Heart left ventricle (tissue), 16 donors: ENCODE data around the gene TRMU. TPM values are rescaled to one million over a fixed set of nuclear protein-coding genes. Genes with fewer than 3 reads are reported as not detected.

ENCODE experiments used
- ATAC-seq, 4 donors: fragments of 200-7000 bp; cut with Tn5 transposase; one replicate each; pipeline ENCODE4 v1.9.1; 2020 to 2022; ENCODE audit warnings: moderate library complexity in 4 of 4, mild to moderate bottlenecking in 3 of 4, moderate number of reproducible peaks in 1 of 4
- DNase-seq, 5 donors: peaks; one replicate each; pipeline ENCODE4 v3.0.0-alpha.2; 2020
- H3K27ac ChIP-seq, 12 donors: fragments of 200-600 bp; sonication (generic) in 4 of 12; one replicate each; pipeline versions ENCODE4 v1.5.0 to v1.8.0; 2016 to 2022; ENCODE audit warnings: mild to moderate bottlenecking in 2 of 12
- H3K27me3 ChIP-seq, 9 donors: fragments of 200-600 bp; sonication (generic) in 2 of 9; one replicate each; pipeline versions ENCODE4 v1.5.1 to v1.8.0; 2016 to 2022; ENCODE audit warnings: mild to moderate bottlenecking in 3 of 9
- H3K36me3 ChIP-seq, 9 donors: fragments of 200-600 bp; sonication (generic) in 2 of 9; one replicate each; pipeline versions ENCODE4 v1.5.0 to v1.8.0; 2018 to 2022; ENCODE audit warnings: mild to moderate bottlenecking in 2 of 9
- H3K4me1 ChIP-seq, 12 donors: fragments of 200-600 bp; sonication (generic) in 4 of 12; one replicate each; pipeline versions ENCODE4 v1.5.0 to v1.8.0; 2016 to 2022; ENCODE audit warnings: mild to moderate bottlenecking in 3 of 12
- H3K4me3 ChIP-seq, 12 donors: fragments of 200-600 bp; sonication (generic) in 4 of 12; one replicate each; pipeline versions ENCODE4 v1.5.0 to v1.8.0; 2017 to 2022; ENCODE audit warnings: mild to moderate bottlenecking in 9 of 12, moderate library complexity in 4 of 12
- H3K9me3 ChIP-seq, 12 donors: fragments of 200-600 bp; sonication (generic) in 4 of 12; one replicate each; pipeline versions ENCODE4 v1.5.0 to v1.8.0; 2016 to 2022; ENCODE audit warnings: mild to moderate bottlenecking in 1 of 12
- POLR2A ChIP-seq, 2 donors: fragments of 450-650 bp; IDR thresholded peaks; one replicate each; pipeline ENCODE4 v1.6.1; 2017; ENCODE audit warnings: antibody characterized with exemption in 2 of 2, mild to moderate bottlenecking in 2 of 2, moderate library complexity in 2 of 2
- WGBS, 4 donors: extraction: QIAGEN DNeasy Blood & Tissue Kit in 2 of 4; methylation state at CpG; one replicate each; pipeline versions ENCODE4 v1.1.5 to v1.1.7; 2013 to 2018; 5-methylcytosine and 5-hydroxymethylcytosine counted together
- intact Hi-C, 10 donors: fragments of 100-400 bp; cut with DNase I; formaldehyde crosslinking; loops; one replicate each; pipeline versions ENCODE4 v1.11.1 to v1.14.2; 2022
- polyA plus RNA-seq, 2 donors: library from polyadenylated mRNA; stranded (reverse); fragments of 200-250 nt; gene quantifications; one replicate each; pipeline ENCODE4 v1.2.3, GENCODE V29; 2013
- total RNA-seq, 9 donors: library from RNA; depleted of rRNA in 2 of 9; stranded (reverse); fragments of >200 nt in 2 of 9; fragmentation: NEBNext Ultra II Directional in 3 of 9; extraction: Animal tissue kit (Norgen Biotek cat#: 25700) in 3 of 9; gene quantifications; one replicate each; pipeline versions ENCODE4 v1.1.0 to v1.2.4, GENCODE V29; 2016 to 2023
- TF ChIP-seq, protein P1 (sequence below), 12 donors: fragments of 200-600 bp; sonication (generic) in 4 of 12; IDR thresholded peaks; one replicate each; pipeline versions ENCODE4 v1.5.0 to v1.8.0; 2018 to 2022; ENCODE audit warnings: antibody characterized with exemption in 12 of 12, mild to moderate bottlenecking in 5 of 12
- donor health status: ischemic (EF 13 %, LVEDD 7.1; RV severe dilation, severe dysfunction).
- donor health status: healthy with polysubstance abuse.
- donor health status: DM: no; HTN: yes; CAD: no.
- donor health status: DM: no; HTN: no; CAD: no.
- donor health status: ischemic (EF 25% LVEDD 6.9; RV normal size, moderate dysfunction).
- donor health status: ischemic (EF 25% LVEDD 5.7; RV mildly dilated, moderate dysfunction).
- donor health status: healthy.
- donor health status: DM: yes; HTN: yes; CAD: no.
- donor health status: ischemic (EF 35%, LVEDD 5.7; RV mildly dilated, moderate dysfunction).
- donor health status: nonischemic (EF 11% LVEDD 7.7; RV severe dilation, severe dysfunction).
- donor health status: DM: yes; HTN: yes; CAD: no.
- donor health status: PGD.
- donor health status: ischemic (EF 29% LVEDD 5.4; RV normal size, mild dysfunction).
- donor health status: nonischemic (EF 23%, LVEDD 6.1; RV moderate dilation, normal function).

TRMU gene
- total and polyA plus RNA-seq, 11 donors = 24.3 to 48.7 (median 33.3) TPM

- H3K9me3 ChIP-seq = peaks cover 0 to 7% (median 0%) of the 10 kb centered on the region in 12 donors
- no peaks in the 10 kb centered on the region for H3K27me3 ChIP-seq
- 90 to 93% (median 92%) methylated on average over 10 to 14 of the region's 14 CpGs for WGBS, 4 donors
- intact Hi-C loops = loop anchor here in 1 of 10 donors (5.0 kb wide), 1 partner anchor 150 kb away; no protein-coding TSS in a partner anchor
- H3K36me3 ChIP-seq = peaks cover 0 to 36% (median 20%) of the 10 kb centered on the region in 9 donors
- H3K4me3 ChIP-seq = no peak overlapping the region
- TF ChIP-seq, protein P1, sequence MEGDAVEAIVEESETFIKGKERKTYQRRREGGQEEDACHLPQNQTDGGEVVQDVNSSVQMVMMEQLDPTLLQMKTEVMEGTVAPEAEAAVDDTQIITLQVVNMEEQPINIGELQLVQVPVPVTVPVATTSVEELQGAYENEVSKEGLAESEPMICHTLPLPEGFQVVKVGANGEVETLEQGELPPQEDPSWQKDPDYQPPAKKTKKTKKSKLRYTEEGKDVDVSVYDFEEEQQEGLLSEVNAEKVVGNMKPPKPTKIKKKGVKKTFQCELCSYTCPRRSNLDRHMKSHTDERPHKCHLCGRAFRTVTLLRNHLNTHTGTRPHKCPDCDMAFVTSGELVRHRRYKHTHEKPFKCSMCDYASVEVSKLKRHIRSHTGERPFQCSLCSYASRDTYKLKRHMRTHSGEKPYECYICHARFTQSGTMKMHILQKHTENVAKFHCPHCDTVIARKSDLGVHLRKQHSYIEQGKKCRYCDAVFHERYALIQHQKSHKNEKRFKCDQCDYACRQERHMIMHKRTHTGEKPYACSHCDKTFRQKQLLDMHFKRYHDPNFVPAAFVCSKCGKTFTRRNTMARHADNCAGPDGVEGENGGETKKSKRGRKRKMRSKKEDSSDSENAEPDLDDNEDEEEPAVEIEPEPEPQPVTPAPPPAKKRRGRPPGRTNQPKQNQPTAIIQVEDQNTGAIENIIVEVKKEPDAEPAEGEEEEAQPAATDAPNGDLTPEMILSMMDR (IDR thresholded peaks at IDR 0.05) = no peak
- no peak for TF ChIP-seq POLR2A (IDR thresholded peaks at IDR 0.05)
- peaks cover 0 to 53% (median 29%) of the 10 kb centered on the region in 12 donors for H3K4me1 ChIP-seq
- no peak for ATAC-seq
- H3K27ac ChIP-seq = peak overlapping the region in 4 of 12 donors; percentile 7 to 87 (median 31)
- no peak for DNase-seq
Measured at GRCh38 chr22:46292732-46293131, 42.8 kb upstream of the TRMU start.

DNA sequence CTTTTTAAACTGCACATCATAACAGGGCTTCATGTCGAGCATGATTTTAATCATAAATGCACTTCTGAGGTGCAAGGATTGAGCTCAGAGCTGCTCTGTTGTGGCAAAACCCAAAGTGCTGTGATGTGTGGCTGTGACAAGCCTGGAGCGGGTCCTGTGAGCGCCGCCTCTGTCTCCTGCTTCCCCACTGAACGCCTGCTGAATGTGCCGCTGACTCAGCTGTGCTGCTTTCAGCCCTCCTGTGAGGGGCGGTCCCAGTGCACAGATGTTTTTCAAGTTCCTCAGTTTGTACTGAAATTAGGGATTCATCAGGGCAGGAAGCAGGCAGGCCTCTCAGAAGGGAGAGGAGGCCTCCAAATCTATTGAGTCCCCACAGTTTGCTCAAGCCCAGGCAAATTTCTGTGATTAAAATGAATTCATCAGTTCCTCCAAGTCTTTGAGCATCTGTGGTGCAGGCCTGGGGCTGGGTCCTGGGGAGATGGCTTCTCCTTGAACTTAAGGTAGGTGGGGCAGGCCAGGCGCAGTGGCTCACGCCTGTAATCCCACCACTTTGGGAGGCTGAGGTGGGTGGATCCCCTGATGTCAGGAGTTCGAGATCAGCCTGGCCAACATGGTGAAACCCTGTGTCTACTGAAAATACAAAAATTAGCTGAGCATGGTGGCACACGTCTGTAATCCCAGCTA lies 41.8 kb upstream of the TRMU start:
- peak; percentile 48 to 80 (median 70) for DNase-seq
- TF ChIP-seq, protein P1 (IDR thresholded peaks at IDR 0.05) = no peak
- TF ChIP-seq POLR2A (IDR thresholded peaks at IDR 0.05) = no peak
- H3K9me3 ChIP-seq = peaks cover 0 to 7% (median 0%) of the 10 kb centered on the region in 12 donors
- ATAC-seq = no peak
- H3K4me3 ChIP-seq = no peak overlapping the region
- H3K4me1 ChIP-seq = peaks cover 0 to 44% (median 19%) of the 10 kb centered on the region in 12 donors
- H3K27me3 ChIP-seq = no peaks in the 10 kb centered on the region
- 77 to 88% (median 79%) methylated on average over 11 of the region's 11 CpGs for WGBS, 4 donors
- H3K27ac ChIP-seq = peak overlapping the region in 4 of 12 donors; percentile 7 to 87 (median 31)
- intact Hi-C loops = loop anchor here in 1 of 10 donors (5.0 kb wide), 1 partner anchor 151 kb away; no protein-coding TSS in a partner anchor
- peaks cover 0 to 36% (median 20%) of the 10 kb centered on the region in 9 donors for H3K36me3 ChIP-seq

- Histone ChIP-seq H3K27ac (no peak overlapping the region), H3K9me3 (peaks cover 0 to 7% (median 0%) of the 10 kb centered on the region in 12 donors), H3K27me3 (no peaks in the 10 kb centered on the region), H3K4me1 (peaks cover 0 to 37% (median 17%) of the 10 kb centered on the region in 12 donors), H3K4me3 (no peak overlapping the region), H3K36me3 (peaks cover 0 to 30% (median 20%) of the 10 kb centered on the region in 9 donors)
- TF ChIP-seq, protein P1 (IDR thresholded peaks at IDR 0.05) = no peak
- TF ChIP-seq POLR2A (IDR thresholded peaks at IDR 0.05) = no peak
- ATAC-seq (no peak), DNase-seq (no peak)
- WGBS, 4 donors = 85 to 98% (median 93%) methylated on average over 2 of the region's 2 CpGs
- intact Hi-C loops = loop anchor here in 6 of 10 donors (5.0 kb wide), 6 partner anchors 37 to 172 kb away; partner anchors contain the start of genes CDPF1 (in 1 of the 6) and PPARA (in 1 of the 6)
Measured at GRCh38 chr22:46294784-46295183, 40.7 kb upstream of the TRMU start.
